Neural cell (in vitro differentiated cells): ENCODE measurements around the gene GABBR2.

Source experiments
- CTCF ChIP-seq: fragments of 450-650 bp; IDR thresholded peaks from 2 replicates; pipeline ENCODE4 v1.5.1; 2014; ENCODE audit warnings: antibody characterized with exemption, mild to moderate bottlenecking, moderate library complexity; ENCODE audit not compliant: poor library complexity, severe bottlenecking
- EP300 ChIP-seq: fragments of 450-650 bp; conservative IDR thresholded peaks from 2 replicates; pipeline ENCODE4 v1.6.1; 2014; ENCODE audit warnings: antibody characterized with exemption, mild to moderate bottlenecking, moderate library complexity; ENCODE audit not compliant: poor library complexity, severe bottlenecking
- EZH2 ChIP-seq: fragments of 200-600, 300-800 bp; shearing (Covaris generic), sonication (generic); IDR thresholded peaks from 2 replicates; pipeline ENCODE4 v1.6.1; 2014; ENCODE audit warnings: antibody characterized with exemption, low read length, borderline replicate concordance, mild to moderate bottlenecking; ENCODE audit not compliant: insufficient read depth, poor library complexity, severe bottlenecking
- POLR2AphosphoS5 ChIP-seq: IDR thresholded peaks from 2 replicates; pipeline ENCODE4 v1.6.1; 2012
- REST ChIP-seq: IDR thresholded peaks from 2 replicates; pipeline ENCODE4 v1.6.1; 2012; ENCODE audit warnings: borderline replicate concordance
- TAF1 ChIP-seq: IDR thresholded peaks from 2 replicates; pipeline ENCODE4 v1.6.1; 2012; ENCODE audit warnings: low read depth

- TF ChIP-seq CTCF (no peak), EZH2 (no peak), TAF1 (no peak), EP300 (no peak), POLR2AphosphoS5 (no peak), REST (no peak)
Measured at GRCh38 chr9:98494852-98495251, 213.9 kb downstream of the GABBR2 start.
